Parathyroid adenoma (tissue), 2 donors: Measurements from ENCODE around the gene VPS13C.

Source experiments
- H2AFZ ChIP-seq: fragments of 300-600 bp; sonication (generic); one replicate; pipeline ENCODE4 v1.7.0; 2017; ENCODE audit warnings: antibody characterized with exemption, mild to moderate bottlenecking
- H3K27ac ChIP-seq: fragments of 300-600 bp; sonication (generic); one replicate; pipeline ENCODE4 v1.7.0; 2017
- H3K27me3 ChIP-seq: fragments of 300-600 bp; sonication (generic); one replicate; pipeline ENCODE4 v1.7.0; 2017; ENCODE audit warnings: low read length; ENCODE audit not compliant: control insufficient read depth, insufficient read depth
- H3K36me3 ChIP-seq: fragments of 300-600 bp; sonication (generic); one replicate; pipeline ENCODE4 v1.7.0; 2017; ENCODE audit warnings: low read length; ENCODE audit not compliant: control insufficient read depth, insufficient read depth
- H3K4me1 ChIP-seq: fragments of 300-600 bp; sonication (generic); one replicate; pipeline ENCODE4 v1.7.0; 2017; ENCODE audit warnings: control low read depth
- H3K4me2 ChIP-seq: fragments of 300-600 bp; sonication (generic); one replicate; pipeline ENCODE4 v1.7.0; 2017; ENCODE audit warnings: low read length
- H3K4me3 ChIP-seq: fragments of 300-600 bp; sonication (generic); one replicate; pipeline ENCODE4 v1.7.0; 2017; ENCODE audit warnings: low read depth, low read length
- H3K79me2 ChIP-seq: fragments of 300-600 bp; sonication (generic); one replicate; pipeline ENCODE4 v1.7.0; 2017; ENCODE audit warnings: control low read depth
- H3K9ac ChIP-seq: fragments of 300-600 bp; sonication (generic); one replicate; pipeline ENCODE4 v1.7.0; 2017; ENCODE audit warnings: mild to moderate bottlenecking
- H3K9me3 ChIP-seq: fragments of 300-600 bp; sonication (generic); one replicate; pipeline ENCODE4 v1.7.0; 2017; ENCODE audit warnings: low read length; ENCODE audit not compliant: control insufficient read depth
- CTCF ChIP-seq: fragments of 300-600 bp; sonication (generic); IDR thresholded peaks from one replicate; pipeline ENCODE4 v1.7.0; 2017; ENCODE audit warnings: antibody characterized with exemption, mild to moderate bottlenecking
- donor health status: primary hyperparathyroidism.

VPS13C gene

DNA sequence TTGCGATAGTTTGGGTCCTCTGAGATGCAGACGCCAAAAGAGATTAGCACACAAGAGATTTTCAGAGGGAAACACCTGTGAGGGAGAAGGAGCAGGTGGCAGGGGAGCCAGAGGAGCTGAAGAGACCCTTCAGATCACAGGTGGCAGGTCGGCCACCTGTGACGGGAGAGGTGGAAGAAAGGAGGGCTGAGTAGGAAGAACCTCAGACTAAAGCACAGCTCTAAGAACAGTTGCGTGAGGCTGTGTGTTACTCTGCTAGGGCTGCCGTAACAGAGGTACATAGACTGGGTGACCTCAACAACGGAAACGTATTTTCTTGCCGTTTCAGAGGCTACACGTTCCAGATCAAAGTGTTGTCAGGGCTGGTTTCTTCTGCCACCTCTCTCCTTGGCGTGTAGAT, 45.0 kb upstream of the VPS13C start:
- Histone ChIP-seq H3K36me3 (no peaks in the 10 kb centered on the region), H3K9me3 (no peaks in the 10 kb centered on the region), H3K4me3 (no peak overlapping the region), H3K27ac (no peak overlapping the region), H3K4me2 (no peak overlapping the region), H3K79me2 (no peaks in the 10 kb centered on the region), H3K27me3 (no peaks in the 10 kb centered on the region), H3K4me1 (no peaks in the 10 kb centered on the region), H2AFZ (no peak overlapping the region), H3K9ac (no peak overlapping the region)
- no peak for TF ChIP-seq CTCF

DNA sequence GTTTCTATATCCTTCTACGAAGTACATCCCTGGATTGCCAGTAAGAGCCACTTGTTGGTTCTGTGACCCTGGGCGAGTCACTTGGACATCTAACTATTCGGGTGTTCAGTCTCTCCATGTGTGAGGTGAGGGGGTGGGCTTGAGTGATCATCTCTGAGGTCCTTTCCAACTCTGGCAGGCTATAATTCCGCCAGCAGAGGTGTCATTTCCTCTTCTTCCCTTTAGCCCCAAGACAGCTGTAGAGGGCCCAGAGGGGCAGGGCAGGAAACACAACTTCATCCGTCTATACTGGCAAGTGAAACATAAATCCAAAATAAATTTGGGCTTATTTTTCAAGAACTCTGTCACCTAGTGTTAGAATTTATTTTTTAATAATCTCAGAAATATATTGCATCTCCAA, 44.6 kb upstream of the VPS13C start:
- no peaks in the 10 kb centered on the region for H3K4me1 ChIP-seq
- TF ChIP-seq CTCF, result no peak
- H3K27ac ChIP-seq, result no peak overlapping the region
- H3K4me2 ChIP-seq, result no peak overlapping the region
- H2AFZ ChIP-seq, result no peak overlapping the region
- H3K27me3 ChIP-seq, result no peaks in the 10 kb centered on the region
- no peaks in the 10 kb centered on the region for H3K79me2 ChIP-seq
- H3K9ac ChIP-seq, result no peak overlapping the region
- H3K4me3 ChIP-seq, result no peak overlapping the region
- no peaks in the 10 kb centered on the region for H3K9me3 ChIP-seq
- H3K36me3 ChIP-seq, result no peaks in the 10 kb centered on the region

GRCh38 chr15:62104401-62104800, 44.2 kb upstream of the VPS13C start:
- Histone ChIP-seq H3K4me3 (no peak overlapping the region), H3K27ac (no peak overlapping the region), H3K27me3 (no peaks in the 10 kb centered on the region), H3K36me3 (no peaks in the 10 kb centered on the region), H3K9ac (no peak overlapping the region), H2AFZ (no peak overlapping the region), H3K9me3 (no peaks in the 10 kb centered on the region), H3K79me2 (no peaks in the 10 kb centered on the region), H3K4me1 (no peaks in the 10 kb centered on the region), H3K4me2 (no peak overlapping the region)
- no peak for TF ChIP-seq CTCF

GRCh38 chr15:62103431-62103830, 43.2 kb upstream of the VPS13C start:
- no peak overlapping the region for H3K9ac ChIP-seq
- no peaks in the 10 kb centered on the region for H3K36me3 ChIP-seq
- H3K27me3 ChIP-seq, result no peaks in the 10 kb centered on the region
- no peak overlapping the region for H2AFZ ChIP-seq
- H3K9me3 ChIP-seq, result no peaks in the 10 kb centered on the region
- no peak overlapping the region for H3K4me2 ChIP-seq
- no peaks in the 10 kb centered on the region for H3K79me2 ChIP-seq
- no peaks in the 10 kb centered on the region for H3K4me1 ChIP-seq
- H3K4me3 ChIP-seq, result no peak overlapping the region
- no peak for TF ChIP-seq CTCF
- no peak overlapping the region for H3K27ac ChIP-seq

GRCh38 chr15:62099094-62099601, 38.9 kb upstream of the VPS13C start:
- H3K27me3 ChIP-seq, result no peaks in the 10 kb centered on the region
- H3K27ac ChIP-seq, result no peak overlapping the region
- H3K4me3 ChIP-seq, result no peak overlapping the region
- H3K4me2 ChIP-seq, result no peak overlapping the region
- no peak overlapping the region for H2AFZ ChIP-seq
- H3K4me1 ChIP-seq, result no peaks in the 10 kb centered on the region
- no peak for TF ChIP-seq CTCF
- H3K9ac ChIP-seq, result no peak overlapping the region
- no peaks in the 10 kb centered on the region for H3K79me2 ChIP-seq
- H3K36me3 ChIP-seq, result no peaks in the 10 kb centered on the region
- no peaks in the 10 kb centered on the region for H3K9me3 ChIP-seq
